ENCODE results near the gene SLC2A6.

SLC2A6 gene

GRCh38 chr9:133524146-133524545 lies 45.2 kb upstream of the SLC2A6 start:
- no peak for DNase-seq (ENCODE audit: low spot score)
- TF ChIP-seq CTCF (IDR thresholded peaks at IDR 0.05; ENCODE audit: extremely low read depth, missing control alignments) = no peak

- no peak for DNase-seq (ENCODE audit: low spot score)
- no peak for TF ChIP-seq CTCF (IDR thresholded peaks at IDR 0.05; ENCODE audit: extremely low read depth, missing control alignments)
Observed at GRCh38 chr9:133523106-133523505, 44.2 kb upstream of the SLC2A6 start.

DNA sequence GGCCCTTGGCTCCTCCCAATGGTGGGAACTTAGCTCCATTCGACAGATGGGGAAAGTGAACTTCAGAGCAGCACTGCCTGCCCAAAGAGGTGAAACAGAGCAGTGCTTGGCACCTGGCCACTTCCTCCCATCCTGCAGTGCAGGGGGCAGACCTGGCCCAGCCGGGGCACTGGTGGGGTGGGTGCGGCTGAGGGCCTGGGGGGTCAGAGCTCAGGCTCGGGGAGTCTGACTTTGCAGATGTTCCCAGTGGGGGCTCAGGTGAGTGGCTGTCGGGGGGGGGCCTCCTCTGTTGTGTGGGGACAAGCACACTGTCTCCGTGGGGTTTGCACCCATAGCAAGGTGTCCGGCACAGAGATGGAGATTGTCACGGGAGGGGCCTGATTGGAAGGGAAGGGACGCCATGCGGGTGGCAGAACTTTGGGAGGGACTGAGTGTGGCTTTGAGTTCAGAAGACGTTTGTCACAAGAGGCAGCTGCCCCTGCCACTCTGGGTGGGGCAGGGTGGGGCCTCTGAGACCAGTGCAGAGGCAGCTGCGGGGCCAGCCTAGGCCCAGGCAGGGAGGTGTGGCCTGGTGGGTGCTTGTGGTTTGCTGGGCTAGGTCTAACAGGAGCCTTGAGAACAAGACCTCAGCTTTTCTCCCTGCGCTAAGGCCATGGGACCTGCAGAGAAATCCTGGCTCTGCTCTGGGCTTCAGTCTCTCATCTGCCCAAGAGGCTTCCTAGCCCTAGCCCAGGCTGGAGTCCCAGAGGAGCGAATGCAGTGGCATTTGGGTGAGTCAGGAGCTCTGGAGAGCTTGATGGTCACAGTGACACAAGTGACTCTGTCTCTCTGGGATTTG lies 43.4 kb upstream of the SLC2A6 start:
- no peak for TF ChIP-seq CTCF (IDR thresholded peaks at IDR 0.05; ENCODE audit: extremely low read depth, missing control alignments)
- no peak for DNase-seq (ENCODE audit: low spot score)

DNA sequence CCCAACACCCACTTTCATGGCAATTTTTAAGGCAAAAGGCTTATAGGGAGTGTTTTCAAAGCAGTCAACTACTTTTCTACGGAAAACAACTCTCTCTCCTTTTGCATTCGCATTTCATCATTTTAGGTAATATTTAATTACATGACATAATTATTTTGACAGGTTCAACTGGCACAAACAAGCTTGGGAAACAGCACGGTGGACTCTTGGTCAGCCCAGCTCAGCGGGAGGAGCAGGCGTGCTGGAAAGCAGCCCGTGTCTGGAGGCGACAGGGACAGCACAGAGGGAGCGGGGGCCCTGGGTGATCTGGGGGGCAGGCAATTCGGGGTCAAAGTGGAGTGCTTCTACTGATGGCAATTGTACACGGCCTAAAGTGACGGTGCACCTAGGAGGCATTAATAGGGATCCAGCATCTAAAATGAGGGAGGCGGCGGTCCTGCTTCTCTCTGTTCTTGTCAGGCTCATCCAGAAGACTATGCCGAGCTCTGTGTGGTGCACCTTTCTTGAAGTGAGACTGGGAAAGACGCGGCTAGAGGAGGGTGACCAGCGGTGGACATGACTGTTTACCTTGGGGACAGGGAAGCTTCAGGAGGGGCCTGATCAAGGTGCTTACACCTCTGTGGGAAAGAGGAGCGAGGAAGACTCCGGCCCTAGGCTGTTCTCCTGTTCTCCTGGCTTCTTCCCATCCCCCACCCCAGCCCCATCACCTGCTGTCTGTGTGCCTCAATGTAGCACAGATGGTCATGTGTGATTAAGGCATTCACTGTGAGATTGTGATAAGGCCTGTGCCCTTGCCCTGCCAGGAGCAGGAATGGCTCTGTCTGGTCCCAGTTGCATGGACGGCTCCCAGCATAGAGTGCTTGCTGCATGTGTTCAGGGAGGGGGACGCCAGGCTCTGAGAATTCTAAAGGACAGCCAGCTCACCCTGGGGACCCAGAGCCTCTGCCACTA lies 42.5 kb upstream of the SLC2A6 start:
- no peak for TF ChIP-seq CTCF (IDR thresholded peaks at IDR 0.05; ENCODE audit: extremely low read depth, missing control alignments)
- no peak for DNase-seq (ENCODE audit: low spot score)

- TF ChIP-seq CTCF (IDR thresholded peaks at IDR 0.05; ENCODE audit: extremely low read depth, missing control alignments) = no peak
Observed at GRCh38 chr9:133520121-133520835, 41.4 kb upstream of the SLC2A6 start.

DNA sequence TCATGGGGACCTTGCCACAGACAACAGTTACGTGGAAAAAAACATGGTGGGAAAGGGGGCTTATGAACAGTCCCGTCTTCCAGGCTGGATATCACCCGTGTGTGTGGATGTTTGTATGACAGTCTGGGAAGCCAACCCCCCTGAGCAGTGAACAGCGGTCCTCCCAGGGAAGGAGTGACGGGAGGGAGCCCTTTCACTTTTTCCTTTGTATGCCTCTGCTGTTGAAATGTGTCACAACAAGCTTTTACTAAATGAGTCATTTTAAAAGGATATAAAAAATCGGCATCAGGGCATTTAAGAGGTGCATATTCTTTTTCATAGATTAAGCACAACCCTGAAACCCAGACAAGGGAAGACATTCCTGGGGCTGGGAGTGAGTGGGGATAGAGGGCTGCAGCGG lies 40.8 kb upstream of the SLC2A6 start:
- no peak for TF ChIP-seq CTCF (IDR thresholded peaks at IDR 0.05; ENCODE audit: extremely low read depth, missing control alignments)
- DNase-seq (ENCODE audit: low spot score) = no peak

More at GRCh38 chr9:133520121-133520835, 41.4 kb upstream of the SLC2A6 start:
- DNase-seq (ENCODE audit: low spot score) = no peak

Data from GM20000 (cell line).